Measurements from ENCODE around the gene TRAT1.

GRCh38 chr3:108822123-108822897 lies at the start of gene TRAT1:
- TF ChIP-seq CTCF (IDR thresholded peaks at IDR 0.05) (no peak), POLR2AphosphoS5 (IDR thresholded peaks at IDR 0.05) (no peak)

Measured in stomach (tissue), 4 donors.